ENCODE results near the gene ATP8B3.

ATP8B3 gene

GRCh38 chr19:1744822-1745563, 67.1 kb downstream of the ATP8B3 start:
- no peak for TF ChIP-seq SIN3A (IDR thresholded peaks at IDR 0.05; ENCODE audit: borderline replicate concordance, insufficient read depth, low read length)
- TF ChIP-seq POLR2AphosphoS5 (IDR thresholded peaks at IDR 0.05; ENCODE audit: low read depth, low read length): no peak
- no peak for TF ChIP-seq REST (IDR thresholded peaks at IDR 0.05; ENCODE audit: insufficient read depth in 1 of 2, low read depth in 2 of 2, low read length in 2 of 2)
- TF ChIP-seq TAF1 (IDR thresholded peaks at IDR 0.05; ENCODE audit: borderline replicate concordance, insufficient read depth, low read length): no peak
- no peak for TF ChIP-seq FOXP2 (optimal IDR thresholded peaks at IDR 0.05; ENCODE audit: borderline replicate concordance, extremely low read depth, extremely low read length, insufficient read depth)

GRCh38 chr19:1744133-1744665, 67.9 kb downstream of the ATP8B3 start:
- TF ChIP-seq SIN3A (IDR thresholded peaks at IDR 0.05; ENCODE audit: borderline replicate concordance, insufficient read depth, low read length) (no peak), FOXP2 (optimal IDR thresholded peaks at IDR 0.05; ENCODE audit: borderline replicate concordance, extremely low read depth, extremely low read length, insufficient read depth) (no peak), REST (IDR thresholded peaks at IDR 0.05; ENCODE audit: insufficient read depth in 1 of 2, low read depth in 2 of 2, low read length in 2 of 2) (no peak), POLR2AphosphoS5 (IDR thresholded peaks at IDR 0.05; ENCODE audit: low read depth, low read length) (no peak), TAF1 (IDR thresholded peaks at IDR 0.05; ENCODE audit: borderline replicate concordance, insufficient read depth, low read length) (no peak)

GRCh38 chr19:1742989-1743696, 68.9 kb downstream of the ATP8B3 start:
- TF ChIP-seq POLR2AphosphoS5 (IDR thresholded peaks at IDR 0.05; ENCODE audit: low read depth, low read length) (no peak), FOXP2 (optimal IDR thresholded peaks at IDR 0.05; ENCODE audit: borderline replicate concordance, extremely low read depth, extremely low read length, insufficient read depth) (no peak), SIN3A (IDR thresholded peaks at IDR 0.05; ENCODE audit: borderline replicate concordance, insufficient read depth, low read length) (no peak), REST (IDR thresholded peaks at IDR 0.05; ENCODE audit: insufficient read depth in 1 of 2, low read depth in 2 of 2, low read length in 2 of 2) (no peak), TAF1 (IDR thresholded peaks at IDR 0.05; ENCODE audit: borderline replicate concordance, insufficient read depth, low read length) (no peak)

- TF ChIP-seq REST (IDR thresholded peaks at IDR 0.05; ENCODE audit: insufficient read depth in 1 of 2, low read depth in 2 of 2, low read length in 2 of 2) (no peak), TAF1 (IDR thresholded peaks at IDR 0.05; ENCODE audit: borderline replicate concordance, insufficient read depth, low read length) (no peak), POLR2AphosphoS5 (IDR thresholded peaks at IDR 0.05; ENCODE audit: low read depth, low read length) (no peak), SIN3A (IDR thresholded peaks at IDR 0.05; ENCODE audit: borderline replicate concordance, insufficient read depth, low read length) (no peak), FOXP2 (optimal IDR thresholded peaks at IDR 0.05; ENCODE audit: borderline replicate concordance, extremely low read depth, extremely low read length, insufficient read depth) (no peak)
Measured at GRCh38 chr19:1739960-1740629, 72.0 kb downstream of the ATP8B3 start.
